Left renal pelvis (tissue), 4 donors: ENCODE measurements around the gene MAGEF1. TPM values are rescaled to one million over a fixed set of nuclear protein-coding genes. Genes with fewer than 3 reads are reported as not detected.
"Not testable (repeated sequence)": the region's sequence is repeated elsewhere in the genome, so short reads cannot be mapped to it uniquely, and the experiment has no call there.

ENCODE experiments used
- DNase-seq, 4 donors: peaks; one replicate each; pipeline ENCODE4 v3.0.0-alpha.2; 2013; ENCODE audit warnings: low read depth in 4 of 4, low spot score in 3 of 4
- polyA plus RNA-seq, 4 donors: library from polyadenylated mRNA; unstranded; fragments of 120-200 nt; gene quantifications; one replicate each; pipeline ENCODE4 v1.2.1, GENCODE V29; 2013; ENCODE audit not compliant: insufficient read length in 4 of 4

Gene MAGEF1
- polyA plus RNA-seq, 4 donors, result 57.1 to 105 (median 91.1) TPM

- DNase-seq, result no peak
Measured at GRCh38 chr3:184743248-184743647, 31.4 kb upstream of the MAGEF1 start.

- no peak for DNase-seq
Measured at GRCh38 chr3:184742676-184743135, 30.8 kb upstream of the MAGEF1 start.

- DNase-seq, result no peak
Measured at GRCh38 chr3:184741798-184742675, 30.2 kb upstream of the MAGEF1 start.

GRCh38 chr3:184741259-184741556, 29.3 kb upstream of the MAGEF1 start:
- DNase-seq, result no peak

GRCh38 chr3:184740509-184741258, 28.8 kb upstream of the MAGEF1 start:
- DNase-seq, result no peak

- DNase-seq, result no peak
Measured at GRCh38 chr3:184739594-184740505, 28.0 kb upstream of the MAGEF1 start.

- no peak for DNase-seq
Measured at GRCh38 chr3:184738982-184739381, 27.1 kb upstream of the MAGEF1 start.

- no peak for DNase-seq
Measured at GRCh38 chr3:184738506-184738890, 26.6 kb upstream of the MAGEF1 start.

- DNase-seq, result no peak
Measured at GRCh38 chr3:184737641-184738505, 26.0 kb upstream of the MAGEF1 start.

- no peak for DNase-seq
Measured at GRCh38 chr3:184737063-184737462, 25.2 kb upstream of the MAGEF1 start.

- no peak for DNase-seq
Measured at GRCh38 chr3:184734903-184735701, 23.2 kb upstream of the MAGEF1 start.

- DNase-seq, result no peak
Measured at GRCh38 chr3:184733971-184734608, 22.2 kb upstream of the MAGEF1 start.

- DNase-seq, result no peak
Measured at GRCh38 chr3:184733181-184733580, 21.3 kb upstream of the MAGEF1 start.

- no peak for DNase-seq
Measured at GRCh38 chr3:184731786-184732537, 20.1 kb upstream of the MAGEF1 start.

GRCh38 chr3:184730924-184731323, 19.1 kb upstream of the MAGEF1 start:
- DNase-seq, result no peak

- DNase-seq, result not testable (repeated sequence)
Measured at GRCh38 chr3:184729154-184729553, 17.3 kb upstream of the MAGEF1 start.

- no peak for DNase-seq
Measured at GRCh38 chr3:184728010-184728527, 16.2 kb upstream of the MAGEF1 start.
